ENCODE measurements around the gene INO80B. TPM values are rescaled to one million over a fixed set of nuclear protein-coding genes. Genes with fewer than 3 reads are reported as not detected.

Gene INO80B
- total and polyA plus RNA-seq, 9 of the 15 experiments (the other 6 are each of a cell fraction or from before 2014, with no cell fraction given) = 0.41 to 22.6 (median 9.0) TPM

DNA sequence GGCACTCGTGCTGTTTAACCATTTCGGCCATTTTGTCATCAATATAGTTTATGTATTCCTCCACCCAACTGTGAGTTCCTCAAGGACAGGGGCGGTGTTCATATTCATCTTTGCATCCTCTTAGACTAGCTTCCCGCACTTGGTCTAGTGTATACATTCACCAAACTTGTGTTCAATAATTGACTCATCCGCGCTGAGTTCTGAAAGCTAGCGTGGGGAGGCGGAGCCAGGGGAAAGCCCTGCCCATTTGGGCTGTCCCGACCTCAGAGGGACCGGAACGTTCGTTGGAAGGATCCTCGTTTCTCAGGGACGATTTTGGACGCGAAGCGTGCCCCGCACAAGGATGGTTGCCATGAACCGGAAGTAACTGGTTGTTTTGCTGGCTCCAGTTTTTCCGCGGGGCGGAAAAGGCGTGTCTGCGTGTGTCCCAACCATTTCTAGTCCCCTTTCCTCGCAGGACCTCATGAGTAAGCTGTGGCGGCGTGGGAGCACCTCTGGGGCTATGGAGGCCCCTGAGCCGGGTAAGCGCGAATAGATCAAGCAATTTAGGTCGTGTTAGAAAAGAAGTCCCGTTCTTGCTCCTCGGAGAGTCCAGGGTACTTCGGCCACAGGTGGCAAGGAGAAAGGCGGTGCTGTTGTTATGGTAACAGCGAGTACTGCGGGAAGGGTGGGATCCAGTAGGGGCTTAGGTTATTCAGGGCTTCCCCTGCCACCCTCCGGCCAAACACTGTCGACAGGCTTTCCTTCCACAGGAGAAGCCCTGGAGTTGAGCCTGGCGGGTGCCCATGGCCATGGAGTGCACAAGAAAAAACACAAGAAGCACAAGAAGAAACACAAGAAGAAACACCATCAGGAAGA, at the start of gene INO80B (continued):
- TF ChIP-seq, protein P1, sequence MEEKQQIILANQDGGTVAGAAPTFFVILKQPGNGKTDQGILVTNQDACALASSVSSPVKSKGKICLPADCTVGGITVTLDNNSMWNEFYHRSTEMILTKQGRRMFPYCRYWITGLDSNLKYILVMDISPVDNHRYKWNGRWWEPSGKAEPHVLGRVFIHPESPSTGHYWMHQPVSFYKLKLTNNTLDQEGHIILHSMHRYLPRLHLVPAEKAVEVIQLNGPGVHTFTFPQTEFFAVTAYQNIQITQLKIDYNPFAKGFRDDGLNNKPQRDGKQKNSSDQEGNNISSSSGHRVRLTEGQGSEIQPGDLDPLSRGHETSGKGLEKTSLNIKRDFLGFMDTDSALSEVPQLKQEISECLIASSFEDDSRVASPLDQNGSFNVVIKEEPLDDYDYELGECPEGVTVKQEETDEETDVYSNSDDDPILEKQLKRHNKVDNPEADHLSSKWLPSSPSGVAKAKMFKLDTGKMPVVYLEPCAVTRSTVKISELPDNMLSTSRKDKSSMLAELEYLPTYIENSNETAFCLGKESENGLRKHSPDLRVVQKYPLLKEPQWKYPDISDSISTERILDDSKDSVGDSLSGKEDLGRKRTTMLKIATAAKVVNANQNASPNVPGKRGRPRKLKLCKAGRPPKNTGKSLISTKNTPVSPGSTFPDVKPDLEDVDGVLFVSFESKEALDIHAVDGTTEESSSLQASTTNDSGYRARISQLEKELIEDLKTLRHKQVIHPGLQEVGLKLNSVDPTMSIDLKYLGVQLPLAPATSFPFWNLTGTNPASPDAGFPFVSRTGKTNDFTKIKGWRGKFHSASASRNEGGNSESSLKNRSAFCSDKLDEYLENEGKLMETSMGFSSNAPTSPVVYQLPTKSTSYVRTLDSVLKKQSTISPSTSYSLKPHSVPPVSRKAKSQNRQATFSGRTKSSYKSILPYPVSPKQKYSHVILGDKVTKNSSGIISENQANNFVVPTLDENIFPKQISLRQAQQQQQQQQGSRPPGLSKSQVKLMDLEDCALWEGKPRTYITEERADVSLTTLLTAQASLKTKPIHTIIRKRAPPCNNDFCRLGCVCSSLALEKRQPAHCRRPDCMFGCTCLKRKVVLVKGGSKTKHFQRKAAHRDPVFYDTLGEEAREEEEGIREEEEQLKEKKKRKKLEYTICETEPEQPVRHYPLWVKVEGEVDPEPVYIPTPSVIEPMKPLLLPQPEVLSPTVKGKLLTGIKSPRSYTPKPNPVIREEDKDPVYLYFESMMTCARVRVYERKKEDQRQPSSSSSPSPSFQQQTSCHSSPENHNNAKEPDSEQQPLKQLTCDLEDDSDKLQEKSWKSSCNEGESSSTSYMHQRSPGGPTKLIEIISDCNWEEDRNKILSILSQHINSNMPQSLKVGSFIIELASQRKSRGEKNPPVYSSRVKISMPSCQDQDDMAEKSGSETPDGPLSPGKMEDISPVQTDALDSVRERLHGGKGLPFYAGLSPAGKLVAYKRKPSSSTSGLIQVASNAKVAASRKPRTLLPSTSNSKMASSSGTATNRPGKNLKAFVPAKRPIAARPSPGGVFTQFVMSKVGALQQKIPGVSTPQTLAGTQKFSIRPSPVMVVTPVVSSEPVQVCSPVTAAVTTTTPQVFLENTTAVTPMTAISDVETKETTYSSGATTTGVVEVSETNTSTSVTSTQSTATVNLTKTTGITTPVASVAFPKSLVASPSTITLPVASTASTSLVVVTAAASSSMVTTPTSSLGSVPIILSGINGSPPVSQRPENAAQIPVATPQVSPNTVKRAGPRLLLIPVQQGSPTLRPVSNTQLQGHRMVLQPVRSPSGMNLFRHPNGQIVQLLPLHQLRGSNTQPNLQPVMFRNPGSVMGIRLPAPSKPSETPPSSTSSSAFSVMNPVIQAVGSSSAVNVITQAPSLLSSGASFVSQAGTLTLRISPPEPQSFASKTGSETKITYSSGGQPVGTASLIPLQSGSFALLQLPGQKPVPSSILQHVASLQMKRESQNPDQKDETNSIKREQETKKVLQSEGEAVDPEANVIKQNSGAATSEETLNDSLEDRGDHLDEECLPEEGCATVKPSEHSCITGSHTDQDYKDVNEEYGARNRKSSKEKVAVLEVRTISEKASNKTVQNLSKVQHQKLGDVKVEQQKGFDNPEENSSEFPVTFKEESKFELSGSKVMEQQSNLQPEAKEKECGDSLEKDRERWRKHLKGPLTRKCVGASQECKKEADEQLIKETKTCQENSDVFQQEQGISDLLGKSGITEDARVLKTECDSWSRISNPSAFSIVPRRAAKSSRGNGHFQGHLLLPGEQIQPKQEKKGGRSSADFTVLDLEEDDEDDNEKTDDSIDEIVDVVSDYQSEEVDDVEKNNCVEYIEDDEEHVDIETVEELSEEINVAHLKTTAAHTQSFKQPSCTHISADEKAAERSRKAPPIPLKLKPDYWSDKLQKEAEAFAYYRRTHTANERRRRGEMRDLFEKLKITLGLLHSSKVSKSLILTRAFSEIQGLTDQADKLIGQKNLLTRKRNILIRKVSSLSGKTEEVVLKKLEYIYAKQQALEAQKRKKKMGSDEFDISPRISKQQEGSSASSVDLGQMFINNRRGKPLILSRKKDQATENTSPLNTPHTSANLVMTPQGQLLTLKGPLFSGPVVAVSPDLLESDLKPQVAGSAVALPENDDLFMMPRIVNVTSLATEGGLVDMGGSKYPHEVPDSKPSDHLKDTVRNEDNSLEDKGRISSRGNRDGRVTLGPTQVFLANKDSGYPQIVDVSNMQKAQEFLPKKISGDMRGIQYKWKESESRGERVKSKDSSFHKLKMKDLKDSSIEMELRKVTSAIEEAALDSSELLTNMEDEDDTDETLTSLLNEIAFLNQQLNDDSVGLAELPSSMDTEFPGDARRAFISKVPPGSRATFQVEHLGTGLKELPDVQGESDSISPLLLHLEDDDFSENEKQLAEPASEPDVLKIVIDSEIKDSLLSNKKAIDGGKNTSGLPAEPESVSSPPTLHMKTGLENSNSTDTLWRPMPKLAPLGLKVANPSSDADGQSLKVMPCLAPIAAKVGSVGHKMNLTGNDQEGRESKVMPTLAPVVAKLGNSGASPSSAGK (IDR thresholded peaks at IDR 0.05) = no peak; the same call in 1 of the 2 replicates
- TF ChIP-seq SMAD4 (CRISPR knock-in tag; conservative IDR thresholded peaks at IDR 0.05) = peak; percentile 72
- TF ChIP-seq SIX5 (IDR thresholded peaks at IDR 0.05; ENCODE audit: borderline replicate concordance in 1 of 2, insufficient read depth in 1 of 2, low read depth in 1 of 2, low read length in 2 of 2) = peak; percentile 85 to 93
- TF ChIP-seq, protein P2, sequence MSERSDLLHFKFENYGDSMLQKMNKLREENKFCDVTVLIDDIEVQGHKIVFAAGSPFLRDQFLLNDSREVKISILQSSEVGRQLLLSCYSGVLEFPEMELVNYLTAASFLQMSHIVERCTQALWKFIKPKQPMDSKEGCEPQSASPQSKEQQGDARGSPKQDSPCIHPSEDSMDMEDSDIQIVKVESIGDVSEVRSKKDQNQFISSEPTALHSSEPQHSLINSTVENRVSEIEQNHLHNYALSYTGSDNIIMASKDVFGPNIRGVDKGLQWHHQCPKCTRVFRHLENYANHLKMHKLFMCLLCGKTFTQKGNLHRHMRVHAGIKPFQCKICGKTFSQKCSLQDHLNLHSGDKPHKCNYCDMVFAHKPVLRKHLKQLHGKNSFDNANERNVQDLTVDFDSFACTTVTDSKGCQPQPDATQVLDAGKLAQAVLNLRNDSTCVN (CRISPR knock-in tag; IDR thresholded peaks at IDR 0.05) = no peak
- TF ChIP-seq BRD9 (IDR thresholded peaks at IDR 0.05; ENCODE audit: low read depth, partially characterized antibody) = no peak
- TF ChIP-seq ERF (CRISPR knock-in tag; IDR thresholded peaks at IDR 0.05) = peak; percentile 78; the same call in 1 of the 2 replicates
- no peak for TF ChIP-seq ETS2 (tag; IDR thresholded peaks at IDR 0.05; ENCODE audit: borderline replicate concordance, poor library complexity, severe bottlenecking)
- TF ChIP-seq HNRNPLL (IDR thresholded peaks at IDR 0.05; ENCODE audit: low read depth, low read length, poor library complexity, severe bottlenecking) = peak; percentile 96
- TF ChIP-seq ZNF354B (CRISPR knock-in tag; IDR thresholded peaks at IDR 0.05) = no peak
- no peak for TF ChIP-seq NCOA4 (IDR thresholded peaks at IDR 0.05; ENCODE audit: partially characterized antibody)
- no peak for TF ChIP-seq TCFL5 (CRISPR knock-in tag; conservative IDR thresholded peaks at IDR 0.05)
- peak; percentile 76; the same call in 1 of the 2 replicates for TF ChIP-seq SUPT5H (IDR thresholded peaks at IDR 0.05)
- TF ChIP-seq FUS (optimal IDR thresholded peaks at IDR 0.05; ENCODE audit: low read depth, low read length) = no peak

Data from K562 (cell line).